HepG2 (cell line): Measurements from ENCODE around the gene HMGCS2. TPM values are rescaled to one million over a fixed set of nuclear protein-coding genes. Genes with fewer than 3 reads are reported as not detected.

Experiments
- ATAC-seq: fragments of 200-7000 bp; cut with Tn5 transposase; 3 replicates; pipeline ENCODE4 v1.9.1; 2020; ENCODE audit warnings: mild to moderate bottlenecking, moderate library complexity
- BruUV-seq: library from RNA; stranded (reverse); fragments of 400-500 nt; replicated peaks from 2 replicates; lab custom pipeline; 2021; lab: Mats Ljungman, UMichigan
- CTCF ChIA-PET: fragments of 300-600 bp; formaldehyde crosslinking; extraction: SDS; loops from one replicate; lab custom pipeline; 2021; ENCODE audit warnings: low total read pairs, inconsistent platforms, low intra/inter-chr PET ratio; lab: Yijun Ruan, JAX
- POLR2A ChIA-PET: fragments of 350-600 bp; sonication (Branson Sonifier 250); formaldehyde crosslinking; loops from one replicate; lab custom pipeline; 2020; ENCODE audit warnings: antibody characterized with exemption, inconsistent platforms; lab: Yijun Ruan, JAX
- DNase-seq: peaks from one replicate; pipeline ENCODE4 v3.0.0-alpha.2; 2015; ENCODE audit warnings: low spot score
- FAIRE-seq: peaks from 3 replicates; lab custom pipeline; 2011; peaks lifted over from hg19 to GRCh38; lab: Jason Lieb, UNC
- H2AFZ ChIP-seq: one replicate; pipeline ENCODE4 v1.6.1; 2011; ENCODE audit warnings: low read length, inconsistent platforms
- H3K27ac ChIP-seq: fragments of 300-600 bp; 3 replicates; pipeline ENCODE4 v1.8.0; 2011; ENCODE audit warnings: mixed run types, mild to moderate bottlenecking, mixed read lengths, low read length, inconsistent platforms; ENCODE audit not compliant: insufficient read depth; ENCODE audit errors: extremely low read length
- H3K27me3 ChIP-seq, 2 experiments: fragments of 200-600 bp in 1 of 2; 2 replicates in 1 of 2; 3 replicates in 1 of 2; pipeline versions ENCODE4 v1.6.0 to v1.8.0; 2011; ENCODE audit warnings: low read length in 2 of 2, mild to moderate bottlenecking in 2 of 2, moderate library complexity in 2 of 2, inconsistent platforms in 1 of 2; ENCODE audit not compliant: insufficient read depth in 2 of 2, control insufficient read depth in 1 of 2
- H3K36me3 ChIP-seq, 2 experiments: fragments of 200-600 bp in 1 of 2; replicated peaks in 1 of 2; 2 replicates in 1 of 2; 3 replicates in 1 of 2; pipeline versions ENCODE4 v1.5.1 to v1.8.0; 2011; ENCODE audit warnings: low read length in 2 of 2, inconsistent platforms in 1 of 2; ENCODE audit not compliant: insufficient read depth in 2 of 2, control insufficient read depth in 1 of 2
- H3K4me1 ChIP-seq: 2 replicates; pipeline ENCODE4 v1.5.1; 2012; ENCODE audit warnings: low read length, inconsistent platforms; ENCODE audit not compliant: insufficient read depth
- H3K4me2 ChIP-seq: 2 replicates; pipeline ENCODE4 v1.6.0; 2011; ENCODE audit warnings: low read depth, low read length, inconsistent platforms
- H3K4me3 ChIP-seq, 3 experiments: fragments of 200-600 bp in 1 of 3; sonication (generic), shearing (Covaris generic) in 1 of 3; replicated peaks in 1 of 3; 2 replicates each; pipeline ENCODE4 v1.5.1; 2011 to 2016; ENCODE audit warnings: low read length in 3 of 3, inconsistent platforms in 2 of 3, low read depth in 2 of 3, mild to moderate bottlenecking in 2 of 3, control low read depth in 1 of 3, mixed read lengths in 1 of 3; ENCODE audit not compliant: insufficient read depth in 1 of 3
- H3K79me2 ChIP-seq: one replicate; pipeline ENCODE4 v1.6.1; 2011; ENCODE audit warnings: low read length, inconsistent platforms; ENCODE audit not compliant: insufficient read depth
- H3K9ac ChIP-seq: 2 replicates; pipeline ENCODE4 v1.6.0; 2011; ENCODE audit warnings: mild to moderate bottlenecking, low read depth, low read length, inconsistent platforms; ENCODE audit not compliant: insufficient read depth
- H3K9me3 ChIP-seq: 2 replicates; pipeline ENCODE4 v1.5.1; 2012; ENCODE audit warnings: mild to moderate bottlenecking, low read length
- H4K20me1 ChIP-seq: 2 replicates; pipeline ENCODE4 v1.6.0; 2011; ENCODE audit warnings: inconsistent platforms, mild to moderate bottlenecking, low read length, moderate library complexity; ENCODE audit not compliant: insufficient read depth
- AGO2 ChIP-seq: fragments of 200-400 bp; formaldehyde crosslinking; optimal IDR thresholded peaks from 2 replicates; pipeline ENCODE3; 2017; ENCODE audit warnings: mild to moderate bottlenecking, low read depth, low read length, moderate library complexity
- DMTF1 ChIP-seq: sonication (generic); formaldehyde crosslinking; IDR thresholded peaks from 2 replicates; pipeline ENCODE4 v1.4.0; 2020; ENCODE audit warnings: mild to moderate bottlenecking, missing genetic modification reagents
- MED13 ChIP-seq: sonication (generic); formaldehyde crosslinking; IDR thresholded peaks from 2 replicates; pipeline ENCODE4 v1.5.0; 2020; ENCODE audit warnings: missing genetic modification reagents
- NFATC3 ChIP-seq: sonication (generic); formaldehyde crosslinking; IDR thresholded peaks from 2 replicates; pipeline ENCODE4 v1.5.1; 2020; ENCODE audit warnings: mild to moderate bottlenecking, missing genetic modification reagents
- ZNF251 ChIP-seq: sonication (generic); formaldehyde crosslinking; IDR thresholded peaks from 2 replicates; pipeline ENCODE4 v1.9.0; 2021; ENCODE audit warnings: mild to moderate bottlenecking, missing genetic modification reagents
- WGBS: methylation state at CpG from one replicate; pipeline ENCODE4 v1.1.6; 2017; ENCODE audit warnings: low lambda C conversion rate; 5-methylcytosine and 5-hydroxymethylcytosine counted together
- in situ Hi-C: cut with HindIII; loops from 2 replicates; pipeline ENCODE4 v1.10.0; 2017; ENCODE audit warnings: low pct_unique_long_range_greater_than_20kb; ENCODE audit not compliant: extremely low pct_ligation_motif_present
- intact Hi-C: fragments of 100-400 bp; cut with micrococcal nuclease; formaldehyde crosslinking; loops from one replicate; pipeline ENCODE4 v1.10.0; 2022; ENCODE audit not compliant: unreplicated experiment
- polyA plus RNA-seq, 8 experiments: library from polyadenylated mRNA; depleted of rRNA in 3 of 8; stranded (reverse) in 7 of 8; unstranded in 1 of 8; fragments of >200 nt; fragmentation: Illumina TruSeq in 4 of 8; extraction: Trizol in 4 of 8; gene quantifications; 2 replicates each; pipeline versions ENCODE4 v1.2.1 to v1.2.3, GENCODE V29; 2011 to 2016; ENCODE audit warnings: low read depth in 4 of 8, missing spikeins in 1 of 8, mixed read lengths in 1 of 8; ENCODE audit not compliant: insufficient read depth in 1 of 8
- total RNA-seq, 5 experiments: library from RNA; depleted of rRNA; stranded (reverse); fragments of >200 nt; fragmentation: Illumina TruSeq; extraction: Trizol; gene quantifications; 2 replicates each; pipeline ENCODE4 v1.2.3, GENCODE V29; 2016; ENCODE audit warnings: low read depth in 1 of 5

HMGCS2 gene
- total and polyA plus RNA-seq, 2 of the 13 experiments (the other 11 are each of a cell fraction or from before 2014, with no cell fraction given) = 0.44 to 1.5 TPM

GRCh38 chr1:119811387-119811786 lies 42.7 kb upstream of the HMGCS2 start, which contains the start of gene REG4:
REG4 (minus strand) TSS chr1:119811460; CDS start chr1:119808769, 2,691 bp downstream.
- 59% methylated on average over 7 of the region's 7 CpGs for WGBS
- Histone ChIP-seq H3K9ac (no peak within 1 kb of the TSS), H3K36me3 (no peaks in the 10 kb centered on the region), H3K9me3 (no peaks in the 10 kb centered on the region), H3K4me3 (no peak within 1 kb of the TSS), H3K4me1 (peaks cover 36% of the 10 kb centered on the region), H2AFZ (no peak within 1 kb of the TSS), H4K20me1 (no peaks in the 10 kb centered on the region), H3K4me2 (no peak within 1 kb of the TSS), H3K79me2 (no peaks in the 10 kb centered on the region), H3K27ac (no peak within 1 kb of the TSS), H3K27me3 (0 out of 5 replicates have a peak, but pooled peaks cover 0 to 5% of the 10 kb centered on the region in 2 experiments)
- no TSS peak for BruUV-seq
- TF ChIP-seq NFATC3 (CRISPR knock-in tag) (no peak), AGO2 (no peak), ZNF251 (CRISPR knock-in tag) (no peak), DMTF1 (CRISPR knock-in tag) (no peak), MED13 (CRISPR knock-in tag) (no peak)
- DNase-seq (no peak), ATAC-seq (no peak), FAIRE-seq (no peak)
- ChIA-PET POLR2A (no interaction called here), CTCF (no interaction called here)
- intact Hi-C loops (no loop called here), in situ Hi-C loops (loop anchor here (10.0 kb wide), 1 partner anchor 53 kb away; no protein-coding TSS in a partner anchor)
